Esophagus squamous epithelium (tissue), 5 donors: ENCODE data around the gene RDH13. TPM values are rescaled to one million over a fixed set of nuclear protein-coding genes. Genes with fewer than 3 reads are reported as not detected.

ENCODE experiments used
- DNase-seq: peaks from one replicate; lab custom pipeline; 2025; lab: John Stamatoyannopoulos, UW
- H3K27ac ChIP-seq, 4 donors: fragments of 200-600 bp; sonication (generic); one replicate each; pipeline ENCODE4 v1.5.1; 2016 to 2019; ENCODE audit warnings: mild to moderate bottlenecking in 1 of 4
- H3K27me3 ChIP-seq, 4 donors: fragments of 200-600 bp; sonication (generic); 1 replicate in 3 of 4; 2 replicates in 1 of 4; pipeline versions ENCODE4 v1.5.1 to v1.6.0; 2017 to 2021; ENCODE audit warnings: antibody characterized with exemption in 1 of 4
- H3K36me3 ChIP-seq, 3 donors: fragments of 200-600 bp; sonication (generic); one replicate each; pipeline ENCODE4 v1.5.1; 2016 to 2019
- H3K4me1 ChIP-seq, 3 donors: fragments of 200-600 bp; sonication (generic); one replicate each; pipeline ENCODE4 v1.5.1; 2017 to 2019
- H3K4me3 ChIP-seq, 4 donors: fragments of 200-600 bp; sonication (generic); 1 replicate in 3 of 4; 2 replicates in 1 of 4; pipeline ENCODE4 v1.5.1; 2016 to 2019; ENCODE audit warnings: mild to moderate bottlenecking in 2 of 4, moderate library complexity in 1 of 4
- H3K9me3 ChIP-seq, 3 donors: fragments of 200-600 bp; sonication (generic); one replicate each; pipeline ENCODE4 v1.5.1; 2016 to 2019
- CTCF ChIP-seq, 6 experiments: fragments of 450-650 bp in 4 of 6; fragments of 200-600 bp in 2 of 6; sonication (generic) in 2 of 6; IDR thresholded peaks; one replicate each; pipeline ENCODE4 v1.5.1; 2016 to 2019; ENCODE audit warnings: antibody characterized with exemption in 6 of 6, mild to moderate bottlenecking in 4 of 6, moderate library complexity in 4 of 6
- POLR2A ChIP-seq, 4 donors: fragments of 450-650 bp; IDR thresholded peaks; one replicate each; pipeline ENCODE4 v1.6.1; 2017; ENCODE audit warnings: antibody characterized with exemption in 4 of 4, mild to moderate bottlenecking in 4 of 4, moderate library complexity in 3 of 4
- WGBS, 2 donors: methylation state at CpG; one replicate each; pipeline ENCODE4 v1.1.5; 2018; 5-methylcytosine and 5-hydroxymethylcytosine counted together
- intact Hi-C: fragments of 100-400 bp; cut with DNase I; formaldehyde crosslinking; loops from one replicate; pipeline ENCODE4 v1.15.0; 2022
- total RNA-seq, 4 donors: library from RNA; depleted of rRNA; stranded (reverse); fragments of >200 nt; gene quantifications; one replicate each; pipeline ENCODE4 v1.1.0, GENCODE V29; 2016
- donor health status: DM: yes; HTN: yes; CAD: no.

RDH13 gene
- total RNA-seq, 4 donors from 2014 or later: 32.2 to 68.0 (median 41.4) TPM

DNA sequence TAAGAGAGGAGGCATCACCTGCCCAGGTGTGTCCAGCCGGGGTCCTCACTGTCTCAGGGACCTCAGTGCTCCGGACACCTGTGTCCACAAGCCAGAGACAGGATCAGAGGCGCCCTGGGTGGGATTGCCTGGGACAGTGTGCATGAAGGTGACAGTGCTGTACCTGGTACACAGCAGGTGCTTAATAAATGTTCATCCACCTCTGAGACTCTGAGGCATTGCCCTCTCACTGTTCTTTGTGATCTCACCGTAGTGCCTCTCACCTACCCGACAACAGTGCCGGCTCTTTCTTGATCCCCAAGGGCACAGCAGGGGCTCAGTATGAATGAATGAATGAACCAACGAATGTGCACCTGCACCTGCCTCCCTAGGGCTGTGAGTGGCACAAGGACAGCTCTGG, 9.2 kb downstream of the RDH13 start:
- WGBS, 2 donors: 73 to 93% methylated on average over 5 to 7 of the region's 7 CpGs
- no peaks in the 10 kb centered on the region for H3K4me1 ChIP-seq
- TF ChIP-seq CTCF (IDR thresholded peaks at IDR 0.05): no peak
- TF ChIP-seq POLR2A (IDR thresholded peaks at IDR 0.05): no peak
- DNase-seq: no peak
- H3K9me3 ChIP-seq: no peaks in the 10 kb centered on the region
- H3K36me3 ChIP-seq: peaks cover 9 to 100% (median 51%) of the 10 kb centered on the region in 3 donors
- intact Hi-C loops: no loop called here
- no peaks in the 10 kb centered on the region for H3K27me3 ChIP-seq
- H3K4me3 ChIP-seq: no peak overlapping the region
- H3K27ac ChIP-seq: no peak overlapping the region

DNA sequence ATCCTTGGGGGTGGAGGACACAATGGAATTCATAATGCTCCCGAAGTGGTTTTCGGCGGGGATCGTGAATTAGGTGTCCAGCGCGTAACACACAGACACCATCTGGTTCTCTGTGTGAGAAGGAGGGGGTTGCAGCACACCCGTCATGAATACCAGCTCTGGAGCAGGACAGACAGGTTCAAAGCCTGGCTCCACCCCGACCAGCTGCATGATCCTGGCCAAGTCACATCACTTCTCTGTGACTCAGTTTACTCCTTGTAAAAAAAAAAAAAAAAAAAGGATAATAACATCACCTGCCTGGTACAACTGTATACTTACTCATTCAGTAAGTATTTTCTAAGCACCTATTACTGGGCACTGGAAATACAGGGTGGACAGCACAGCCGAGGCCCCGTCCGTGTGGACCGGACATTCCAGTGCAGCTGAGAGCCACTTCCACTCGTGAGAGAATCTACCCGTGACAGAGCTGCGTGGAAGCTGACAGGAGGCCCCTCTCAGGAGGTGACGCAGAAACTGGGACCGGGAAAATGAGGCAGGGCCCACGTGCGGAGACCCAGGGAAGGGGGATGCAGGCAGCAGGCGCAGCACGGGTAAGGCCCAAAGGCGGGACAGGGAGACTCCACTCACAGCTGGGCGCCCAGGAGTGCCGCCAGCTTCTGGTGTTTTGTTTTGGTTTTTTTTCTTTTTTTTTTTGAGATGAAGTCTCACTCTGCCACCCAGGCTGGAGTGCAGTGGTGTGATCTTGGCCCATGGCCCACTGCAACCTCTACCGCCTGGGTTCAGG, 12.0 kb downstream of the RDH13 start:
- 90 to 94% methylated on average over 22 to 24 of the region's 25 CpGs for WGBS, 2 donors

DNA sequence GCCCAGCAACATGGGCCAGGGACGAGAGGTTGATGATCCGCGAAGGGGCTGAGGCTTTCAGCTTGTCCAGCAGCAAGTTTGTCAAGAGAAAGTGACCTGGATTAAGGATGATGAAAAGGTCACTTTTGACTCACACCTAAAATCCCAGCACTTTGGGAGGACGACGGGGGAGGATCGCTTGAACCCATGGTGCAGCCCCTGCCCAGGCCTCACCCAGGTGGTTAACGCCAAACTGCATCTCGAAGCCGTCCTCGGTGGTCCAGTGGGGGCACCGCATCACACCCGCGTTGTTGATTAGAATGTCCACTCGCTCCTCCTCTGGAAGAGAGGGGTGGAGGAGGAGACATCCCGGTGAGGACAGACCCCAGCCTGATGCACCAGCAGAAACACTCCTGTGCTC, 14.5 kb downstream of the RDH13 start:
- H3K27me3 ChIP-seq: no peaks in the 10 kb centered on the region
- H3K36me3 ChIP-seq: peaks cover 24 to 100% (median 40%) of the 10 kb centered on the region in 3 donors
- no peak for DNase-seq
- H3K9me3 ChIP-seq: no peaks in the 10 kb centered on the region
- H3K4me1 ChIP-seq: no peaks in the 10 kb centered on the region
- TF ChIP-seq POLR2A (IDR thresholded peaks at IDR 0.05) (no peak), CTCF (IDR thresholded peaks at IDR 0.05) (no peak)
- 93 to 95% methylated on average over 12 to 13 of the region's 15 CpGs for WGBS, 2 donors
- no peak overlapping the region for H3K4me3 ChIP-seq
- intact Hi-C loops: no loop called here
- no peak overlapping the region for H3K27ac ChIP-seq

More for the DNA sequence above, 12.0 kb downstream of the RDH13 start:
- TF ChIP-seq CTCF (IDR thresholded peaks at IDR 0.05) (no peak), POLR2A (IDR thresholded peaks at IDR 0.05) (no peak)
- Histone ChIP-seq H3K9me3 (no peaks in the 10 kb centered on the region), H3K27ac (peak overlapping the region in 3 of 4 donors; percentile 42 to 68 (median 53)), H3K27me3 (no peaks in the 10 kb centered on the region), H3K4me1 (no peaks in the 10 kb centered on the region), H3K36me3 (peaks cover 12 to 100% (median 51%) of the 10 kb centered on the region in 3 donors), H3K4me3 (no peak overlapping the region)
- intact Hi-C loops: no loop called here
- DNase-seq: no peak

DNA sequence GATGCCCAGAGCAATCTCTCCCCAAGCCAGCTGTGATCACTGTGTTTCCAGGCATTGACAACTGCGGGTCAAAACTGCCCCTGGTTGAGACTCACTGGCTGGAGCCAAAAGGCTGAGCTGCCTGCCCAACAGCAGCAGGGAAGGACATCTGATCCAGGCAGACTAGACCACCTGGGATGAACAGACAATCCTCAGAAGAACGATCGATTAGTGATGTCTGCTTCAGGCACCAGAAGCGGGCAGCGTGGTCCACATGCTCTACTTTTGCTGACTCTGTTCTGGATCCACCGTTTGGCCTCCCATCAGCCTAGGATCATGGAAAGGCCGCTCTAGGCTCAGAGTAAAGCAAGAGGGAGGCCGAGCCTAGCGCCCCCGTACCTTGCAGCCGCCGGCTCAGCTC, 15.0 kb downstream of the RDH13 start:
- Histone ChIP-seq H3K27me3 (no peaks in the 10 kb centered on the region), H3K4me3 (no peak overlapping the region), H3K36me3 (peaks cover 24 to 100% (median 40%) of the 10 kb centered on the region in 3 donors), H3K9me3 (no peaks in the 10 kb centered on the region), H3K27ac (no peak overlapping the region), H3K4me1 (no peaks in the 10 kb centered on the region)
- DNase-seq: no peak
- intact Hi-C loops: no loop called here
- 88% methylated on average over 10 of the region's 12 CpGs; no CpG with 5 or more reads in 1 of the 2 donors for WGBS, 2 donors
- TF ChIP-seq CTCF (IDR thresholded peaks at IDR 0.05) (no peak), POLR2A (IDR thresholded peaks at IDR 0.05) (no peak)

DNA sequence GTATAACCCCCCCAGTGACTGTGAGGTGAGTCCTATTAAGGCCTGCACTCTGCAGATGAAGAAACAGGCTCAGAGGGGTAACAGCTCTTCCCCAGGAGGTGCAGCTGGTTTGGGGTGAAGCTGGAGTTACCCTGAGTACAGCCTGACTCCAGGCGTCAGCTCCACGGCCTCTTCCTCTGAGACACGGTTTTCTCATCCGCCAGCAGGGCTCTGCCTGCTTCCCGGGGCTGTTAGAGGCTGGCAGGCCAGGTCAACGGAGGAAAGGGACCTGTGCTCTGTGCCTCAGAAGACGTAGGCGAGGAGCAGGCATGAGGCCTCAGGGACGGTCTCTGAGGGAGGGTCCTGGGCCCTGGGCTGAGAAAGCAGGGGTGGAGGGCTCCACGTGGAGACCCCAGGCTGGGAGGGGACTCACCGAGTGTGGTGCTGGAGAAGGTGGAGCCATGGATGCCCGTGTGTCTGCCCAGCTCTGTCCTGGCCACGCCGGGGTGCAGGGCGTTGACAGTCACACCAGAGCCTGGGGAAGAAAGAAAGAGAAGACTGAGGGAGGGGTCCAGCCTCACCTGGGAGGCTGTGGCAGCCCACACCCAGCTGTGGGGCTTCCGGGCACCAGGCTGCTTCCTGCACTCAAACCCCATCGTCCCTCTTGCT, 15.8 kb downstream of the RDH13 start:
- Histone ChIP-seq H3K4me1 (peaks cover 0 to 4% (median 0%) of the 10 kb centered on the region in 3 donors), H3K4me3 (no peak overlapping the region), H3K27ac (no peak overlapping the region), H3K36me3 (peaks cover 24 to 100% (median 40%) of the 10 kb centered on the region in 3 donors), H3K9me3 (no peaks in the 10 kb centered on the region), H3K27me3 (no peaks in the 10 kb centered on the region)
- DNase-seq: no peak
- intact Hi-C loops: no loop called here
- 86 to 89% methylated on average over 7 to 12 of the region's 17 CpGs for WGBS, 2 donors
- TF ChIP-seq POLR2A (IDR thresholded peaks at IDR 0.05): no peak
- no peak for TF ChIP-seq CTCF (IDR thresholded peaks at IDR 0.05)
